GM23248 (cell line): ENCODE measurements around the gene ROCK2.

ENCODE experiments used
- EZH2 ChIP-seq: fragments of 200-600 bp; sonication (generic); IDR thresholded peaks from 2 replicates; pipeline ENCODE4 v1.6.1; 2018; ENCODE audit warnings: antibody characterized with exemption, mild to moderate bottlenecking; ENCODE audit not compliant: insufficient read depth, poor library complexity, severe bottlenecking
- EZH2phosphoT487 ChIP-seq: fragments of 200-600 bp; sonication (generic); IDR thresholded peaks from 2 replicates; pipeline ENCODE4 v1.6.1; 2018; ENCODE audit warnings: antibody characterized with exemption, moderate library complexity, mild to moderate bottlenecking, low read depth; ENCODE audit not compliant: insufficient read depth

- TF ChIP-seq EZH2 (no peak), EZH2phosphoT487 (no peak)
Observed at GRCh38 chr2:11182951-11183350, 161.5 kb downstream of the ROCK2 start.
